PC-3 (cell line): ENCODE results near the gene INTS1. TPM values are rescaled to one million over a fixed set of nuclear protein-coding genes. Genes with fewer than 3 reads are reported as not detected.
A peak's percentile ranks its signal among the peaks of the same experiment; 100 is the strongest.

ENCODE experiments used
- ATAC-seq: fragments of 200-7000 bp; cut with Tn5 transposase; 2 replicates; pipeline ENCODE4 v1.9.1; 2020; ENCODE audit warnings: mild to moderate bottlenecking, moderate library complexity
- BruUV-seq: library from RNA; stranded (reverse); fragments of 400-500 nt; replicated peaks from 2 replicates; lab custom pipeline; 2021; lab: Mats Ljungman, UMichigan
- CTCF ChIA-PET: fragments of 300-600 bp; sonication (Branson Sonifier 250); formaldehyde crosslinking; loops from one replicate; lab custom pipeline; 2022; ENCODE audit warnings: antibody characterized with exemption; lab: Charles Lee
- POLR2A ChIA-PET: fragments of 300-600 bp; sonication (Branson Sonifier 250); formaldehyde crosslinking; loops from one replicate; lab custom pipeline; 2022; ENCODE audit warnings: antibody characterized with exemption; ENCODE audit not compliant: unreplicated experiment; lab: Charles Lee
- DNase-seq: peaks from one replicate; pipeline ENCODE4 v3.0.0-alpha.2; 2015
- H2AFZ ChIP-seq: fragments of 300-600 bp; sonication (generic); 2 replicates; pipeline ENCODE4 v1.6.0; 2016; ENCODE audit warnings: antibody characterized with exemption, low read length
- H3F3A ChIP-seq: fragments of 300-600 bp; sonication (generic); one replicate; pipeline ENCODE4 v1.6.0; 2017; ENCODE audit warnings: antibody characterized with exemption, low read length, control low read depth, mild to moderate bottlenecking; ENCODE audit not compliant: unreplicated experiment
- H3K27ac ChIP-seq: fragments of 300-600 bp; sonication (generic); 2 replicates; pipeline ENCODE4 v1.5.1; 2016; ENCODE audit warnings: mild to moderate bottlenecking, low read length
- H3K27me3 ChIP-seq: fragments of 300-600 bp; sonication (generic); 2 replicates; pipeline ENCODE4 v1.6.1; 2016; ENCODE audit warnings: low read length, mixed read lengths
- H3K36me3 ChIP-seq: fragments of 300-600 bp; sonication (generic); 2 replicates; pipeline ENCODE4 v1.6.1; 2016; ENCODE audit warnings: low read depth, mixed run types, low read length, mixed read lengths
- H3K4me1 ChIP-seq: fragments of 300-600 bp; sonication (generic); 2 replicates; pipeline ENCODE4 v1.5.1; 2016; ENCODE audit warnings: low read length; ENCODE audit not compliant: insufficient read depth
- H3K4me2 ChIP-seq: fragments of 300-600 bp; sonication (generic); 2 replicates; pipeline ENCODE4 v1.6.0; 2016; ENCODE audit warnings: low read length
- H3K4me3 ChIP-seq: fragments of 300-600 bp; sonication (generic); 2 replicates; pipeline ENCODE4 v1.5.1; 2016; ENCODE audit warnings: mild to moderate bottlenecking, low read length, mixed read lengths
- H3K79me2 ChIP-seq: fragments of 300-600 bp; sonication (generic); 2 replicates; pipeline ENCODE4 v1.6.1; 2017; ENCODE audit warnings: low read length, mixed read lengths
- H3K9ac ChIP-seq: fragments of 300-600 bp; sonication (generic); 2 replicates; pipeline ENCODE4 v1.6.0; 2016; ENCODE audit warnings: mild to moderate bottlenecking, low read length
- H3K9me2 ChIP-seq: fragments of 300-600 bp; sonication (generic); replicated peaks from 2 replicates; pipeline ENCODE4 v1.6.1; 2016; ENCODE audit warnings: mixed run types, low read length, mixed read lengths
- H3K9me3 ChIP-seq: fragments of 300-600 bp; sonication (generic); 2 replicates; pipeline ENCODE4 v1.6.1; 2016; ENCODE audit warnings: low read length, mixed read lengths
- H4K20me1 ChIP-seq: fragments of 300-600 bp; sonication (generic); 2 replicates; pipeline ENCODE4 v1.6.1; 2016; ENCODE audit warnings: low read length, mixed read lengths
- CTCF ChIP-seq: fragments of 300-600 bp; sonication (generic); conservative IDR thresholded peaks from 2 replicates; pipeline ENCODE4 v1.5.1; 2017; ENCODE audit warnings: antibody characterized with exemption, low read depth, mild to moderate bottlenecking, low read length
- EZH2 ChIP-seq: fragments of 300-600 bp; sonication (generic); IDR thresholded peaks from one replicate; pipeline ENCODE4 v1.6.1; 2017; ENCODE audit warnings: antibody characterized with exemption, mild to moderate bottlenecking, low read length; ENCODE audit not compliant: unreplicated experiment
- EZH2phosphoT487 ChIP-seq: fragments of 300-600 bp; sonication (generic); IDR thresholded peaks from 2 replicates; pipeline ENCODE4 v1.6.1; 2018; ENCODE audit warnings: mild to moderate bottlenecking, antibody characterized with exemption, low read length, borderline replicate concordance
- intact Hi-C: fragments of 100-400 bp; cut with micrococcal nuclease; formaldehyde crosslinking; loops from 2 replicates; pipeline ENCODE4 v1.9.0; 2023
- total RNA-seq: library from RNA; depleted of rRNA; stranded (reverse); fragments of >200 nt; gene quantifications from 2 replicates; pipeline ENCODE4 v1.2.3, GENCODE V29; 2014

Gene INTS1
- total RNA-seq, 1 experiment from 2014 or later = 62.9 TPM

- BruUV-seq = no TSS peak
- Histone ChIP-seq H3K9me2 (no peaks in the 10 kb centered on the region), H3K36me3 (peaks cover 12% of the 10 kb centered on the region), H3K79me2 (peaks cover 19% of the 10 kb centered on the region), H3K9ac (no peak overlapping the region), H3K4me2 (no peak overlapping the region), H2AFZ (no peak overlapping the region), H3K4me3 (no peak overlapping the region), H3K27me3 (no peaks in the 10 kb centered on the region), H3F3A (no peaks in the 10 kb centered on the region), H3K4me1 (peaks cover under 1% of the 10 kb centered on the region; the same call in 1 of the 2 replicates), H4K20me1 (no peaks in the 10 kb centered on the region), H3K27ac (no peak overlapping the region), H3K9me3 (no peaks in the 10 kb centered on the region)
- ATAC-seq (peak; percentile 7; the same call in 1 of the 2 replicates), DNase-seq (no peak)
- no peak for TF ChIP-seq EZH2
- POLR2A ChIA-PET = interaction anchor here (0.6 to 1.1 kb wide), 2 partner anchors 12 to 113 kb away, joined by 5 to 8 read pairs; partner anchors contain the start of gene TMEM184A
- intact Hi-C loops = no loop called here
- CTCF ChIA-PET = no interaction called here
Observed at GRCh38 chr7:1542841-1543747, 38.9 kb upstream of the INTS1 start.

GRCh38 chr7:1542329-1542728, 38.1 kb upstream of the INTS1 start:
- BruUV-seq = TSS peak; percentile 20
- Histone ChIP-seq H3K27me3 (no peaks in the 10 kb centered on the region), H3K4me1 (peaks cover 8% of the 10 kb centered on the region), H3K9me3 (no peaks in the 10 kb centered on the region), H3K4me2 (no peak overlapping the region), H2AFZ (no peak overlapping the region), H3K9me2 (no peaks in the 10 kb centered on the region), H4K20me1 (no peaks in the 10 kb centered on the region), H3K4me3 (no peak overlapping the region), H3K79me2 (peaks cover 27% of the 10 kb centered on the region), H3F3A (no peaks in the 10 kb centered on the region), H3K36me3 (peaks cover 12% of the 10 kb centered on the region), H3K9ac (no peak overlapping the region), H3K27ac (no peak overlapping the region)
- ChIA-PET POLR2A (no interaction called here), CTCF (no interaction called here)
- intact Hi-C loops = no loop called here
- TF ChIP-seq EZH2 = no peak
- no peak for TF ChIP-seq CTCF
- TF ChIP-seq EZH2phosphoT487 = no peak
- ATAC-seq (no peak), DNase-seq (no peak)

GRCh38 chr7:1541431-1542162, 37.4 kb upstream of the INTS1 start:
- no peak overlapping the region for H3K4me3 ChIP-seq
- no peak overlapping the region for H3K9ac ChIP-seq
- ChIA-PET CTCF (no interaction called here), POLR2A (no interaction called here)
- peaks cover 14% of the 10 kb centered on the region for H3K4me1 ChIP-seq
- no peak for ATAC-seq
- no peak for TF ChIP-seq EZH2
- no peak for TF ChIP-seq CTCF
- TF ChIP-seq EZH2phosphoT487 = no peak
- DNase-seq = no peak
- no peaks in the 10 kb centered on the region for H3K9me2 ChIP-seq
- no peaks in the 10 kb centered on the region for H3K27me3 ChIP-seq
- peaks cover 12% of the 10 kb centered on the region for H3K36me3 ChIP-seq
- no peak overlapping the region for H3K4me2 ChIP-seq
- intact Hi-C loops = no loop called here
- H2AFZ ChIP-seq = no peak overlapping the region
- H3F3A ChIP-seq = no peaks in the 10 kb centered on the region
- no peaks in the 10 kb centered on the region for H4K20me1 ChIP-seq
- no peak overlapping the region for H3K27ac ChIP-seq
- peaks cover 34% of the 10 kb centered on the region for H3K79me2 ChIP-seq
- BruUV-seq = no TSS peak
- H3K9me3 ChIP-seq = no peaks in the 10 kb centered on the region
